ENCODE data around the gene ACTR3. TPM values are rescaled to one million over a fixed set of nuclear protein-coding genes. Genes with fewer than 3 reads are reported as not detected.

ACTR3 gene
- total RNA-seq, 1 donor, result 236 TPM

DNA sequence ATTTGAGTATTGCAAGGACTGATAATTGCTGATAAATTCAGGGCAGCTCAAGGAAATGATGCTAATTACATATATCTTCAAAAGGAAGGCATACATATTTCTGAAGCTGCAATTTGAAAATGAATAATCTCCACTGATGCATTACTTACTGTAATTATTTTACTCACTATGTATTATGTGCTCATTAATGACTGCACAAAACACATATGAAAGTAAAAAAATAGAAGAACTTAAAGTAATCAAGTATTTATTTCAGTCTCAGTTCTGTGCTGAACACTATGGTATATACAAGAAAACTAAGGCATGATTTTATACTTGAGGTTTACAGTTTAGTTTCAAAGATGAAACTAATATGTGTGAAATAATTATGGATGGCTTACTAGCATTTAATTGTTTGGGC lies 9.3 kb downstream of the ACTR3 start:
- TF ChIP-seq, protein P1, sequence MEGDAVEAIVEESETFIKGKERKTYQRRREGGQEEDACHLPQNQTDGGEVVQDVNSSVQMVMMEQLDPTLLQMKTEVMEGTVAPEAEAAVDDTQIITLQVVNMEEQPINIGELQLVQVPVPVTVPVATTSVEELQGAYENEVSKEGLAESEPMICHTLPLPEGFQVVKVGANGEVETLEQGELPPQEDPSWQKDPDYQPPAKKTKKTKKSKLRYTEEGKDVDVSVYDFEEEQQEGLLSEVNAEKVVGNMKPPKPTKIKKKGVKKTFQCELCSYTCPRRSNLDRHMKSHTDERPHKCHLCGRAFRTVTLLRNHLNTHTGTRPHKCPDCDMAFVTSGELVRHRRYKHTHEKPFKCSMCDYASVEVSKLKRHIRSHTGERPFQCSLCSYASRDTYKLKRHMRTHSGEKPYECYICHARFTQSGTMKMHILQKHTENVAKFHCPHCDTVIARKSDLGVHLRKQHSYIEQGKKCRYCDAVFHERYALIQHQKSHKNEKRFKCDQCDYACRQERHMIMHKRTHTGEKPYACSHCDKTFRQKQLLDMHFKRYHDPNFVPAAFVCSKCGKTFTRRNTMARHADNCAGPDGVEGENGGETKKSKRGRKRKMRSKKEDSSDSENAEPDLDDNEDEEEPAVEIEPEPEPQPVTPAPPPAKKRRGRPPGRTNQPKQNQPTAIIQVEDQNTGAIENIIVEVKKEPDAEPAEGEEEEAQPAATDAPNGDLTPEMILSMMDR (IDR thresholded peaks at IDR 0.05; ENCODE audit: insufficient read depth, low read length), result no peak
- no peak for DNase-seq (ENCODE audit: low read depth)
- no peak overlapping the region for H3K4me3 ChIP-seq (ENCODE audit: low read depth, low read length)

- TF ChIP-seq, protein P1 (IDR thresholded peaks at IDR 0.05; ENCODE audit: insufficient read depth, low read length), result no peak
- DNase-seq (ENCODE audit: low read depth), result no peak
- no peak overlapping the region for H3K4me3 ChIP-seq (ENCODE audit: low read depth, low read length)
Measured at GRCh38 chr2:113901943-113902342, 12.1 kb downstream of the ACTR3 start.

- no peak for DNase-seq (ENCODE audit: low read depth)
- H3K4me3 ChIP-seq (ENCODE audit: low read depth, low read length), result no peak overlapping the region
- TF ChIP-seq, protein P1 (IDR thresholded peaks at IDR 0.05; ENCODE audit: insufficient read depth, low read length), result no peak
Measured at GRCh38 chr2:113905886-113906285, 16.0 kb downstream of the ACTR3 start.

GRCh38 chr2:113906647-113907046 lies 16.8 kb downstream of the ACTR3 start:
- TF ChIP-seq, protein P1 (IDR thresholded peaks at IDR 0.05; ENCODE audit: insufficient read depth, low read length), result no peak
- H3K4me3 ChIP-seq (ENCODE audit: low read depth, low read length), result no peak overlapping the region
- no peak for DNase-seq (ENCODE audit: low read depth)

DNA sequence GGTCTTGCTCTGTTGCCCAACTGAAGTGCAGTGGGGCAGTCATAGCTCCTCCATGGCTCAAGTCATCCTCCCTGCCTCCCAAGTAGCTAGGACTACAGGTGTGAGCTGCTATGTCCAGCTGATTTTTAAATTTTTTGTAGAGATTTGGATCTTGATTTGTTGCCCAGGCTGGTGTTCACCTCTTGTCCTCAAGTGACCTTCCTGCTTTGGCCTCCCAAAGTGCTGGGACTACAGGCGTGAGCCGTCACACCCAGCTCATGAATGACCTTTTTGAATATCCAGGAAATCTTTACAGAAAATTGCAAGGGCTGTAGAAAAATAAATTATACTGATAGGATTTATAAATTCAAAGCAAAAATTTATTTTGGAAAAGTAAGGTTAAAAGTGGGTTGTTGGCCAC lies 17.4 kb downstream of the ACTR3 start:
- TF ChIP-seq, protein P1 (IDR thresholded peaks at IDR 0.05; ENCODE audit: insufficient read depth, low read length), result no peak
- no peak overlapping the region for H3K4me3 ChIP-seq (ENCODE audit: low read depth, low read length)
- no peak for DNase-seq (ENCODE audit: low read depth)

DNA sequence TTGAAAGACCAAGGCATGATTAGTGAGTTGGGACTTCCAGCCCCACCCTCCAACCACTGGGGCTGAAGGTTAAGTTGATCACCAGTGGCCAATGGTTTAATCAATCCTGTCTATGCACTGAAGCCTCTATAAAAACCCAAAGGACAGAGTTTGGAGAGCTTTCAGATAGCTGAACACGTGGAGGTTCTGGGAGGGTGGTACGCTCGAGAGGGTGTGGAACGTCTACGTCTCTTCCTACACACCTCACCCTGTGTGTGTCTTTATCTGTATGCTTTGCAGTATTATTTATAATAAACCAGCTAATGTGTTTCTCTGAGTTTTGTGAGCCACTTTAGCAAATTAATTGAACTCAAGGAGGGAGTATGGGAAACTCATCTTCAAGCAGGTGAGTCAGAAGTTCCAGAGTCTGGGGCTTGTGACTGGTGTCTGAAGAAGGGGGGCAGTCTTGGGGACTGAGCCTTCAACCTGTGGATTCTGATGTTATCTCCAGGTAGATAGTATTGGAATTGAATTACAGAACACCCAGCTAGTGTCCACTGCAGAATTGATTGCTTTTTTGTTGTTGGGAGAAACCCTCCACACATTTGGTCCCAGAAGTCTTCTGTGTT lies 20.3 kb downstream of the ACTR3 start:
- no peak for DNase-seq (ENCODE audit: low read depth)

More for the DNA sequence above, 20.3 kb downstream of the ACTR3 start:
- TF ChIP-seq, protein P1 (IDR thresholded peaks at IDR 0.05; ENCODE audit: insufficient read depth, low read length), result no peak
- no peak overlapping the region for H3K4me3 ChIP-seq (ENCODE audit: low read depth, low read length)
